GM12873 (cell line): Measurements from ENCODE around the gene ZNF770.

ENCODE experiments used
- CTCF ChIP-seq: IDR thresholded peaks from 2 replicates; pipeline ENCODE4 v1.5.1; 2012; ENCODE audit warnings: low read depth, mild to moderate bottlenecking, moderate library complexity, low read length, control low read depth; ENCODE audit not compliant: insufficient read depth; ENCODE audit errors: missing control alignments

ZNF770 gene

GRCh38 chr15:34976073-34976472 is 12.0 kb downstream of the ZNF770 start:
- TF ChIP-seq CTCF: no peak

GRCh38 chr15:34973512-34973911 is 14.6 kb downstream of the ZNF770 start:
- no peak for TF ChIP-seq CTCF

GRCh38 chr15:34969340-34970097 is 18.6 kb downstream of the ZNF770 start, which contains the start of gene AQR:
Gene AQR (minus strand): TSS chr15:34969742. CDS start chr15:34969613, 129 bp downstream.
- peak; percentile 87 for TF ChIP-seq CTCF

- no peak for TF ChIP-seq CTCF
Measured at GRCh38 chr15:34964277-34964676, 23.8 kb downstream of the ZNF770 start.

- no peak for TF ChIP-seq CTCF
Measured at GRCh38 chr15:34953851-34954250, 34.2 kb downstream of the ZNF770 start.

- no peak for TF ChIP-seq CTCF
Measured at GRCh38 chr15:34952481-34952880, 35.6 kb downstream of the ZNF770 start.

- no peak for TF ChIP-seq CTCF
Measured at GRCh38 chr15:34951993-34952392, 36.1 kb downstream of the ZNF770 start.
